Measurements from ENCODE around the gene SLIT1. TPM values are rescaled to one million over a fixed set of nuclear protein-coding genes. Genes with fewer than 3 reads are reported as not detected.

The SLIT1 gene
- total RNA-seq, 4 donors from 2014 or later, result 0.35 to 0.49 TPM; not detected in 2

- Histone ChIP-seq H3K36me3 (no peaks in the 10 kb centered on the region), H3K27me3 (no peaks in the 10 kb centered on the region), H3K27ac (no peak overlapping the region), H3K4me1 (no peaks in the 10 kb centered on the region), H3K4me3 (no peak overlapping the region), H3K9me3 (no peaks in the 10 kb centered on the region)
- no peak for DNase-seq
- intact Hi-C loops (cut with DNase I; ENCODE audit: low total_unique reads), result no loop called here
- TF ChIP-seq CTCF (IDR thresholded peaks at IDR 0.05) (no peak), POLR2A (IDR thresholded peaks at IDR 0.05) (no peak)
These were observed 119.8 kb downstream of the SLIT1 start for GRCh38 chr10:97065686-97066660.

GRCh38 chr10:97065128-97065527, 120.6 kb downstream of the SLIT1 start:
- no peaks in the 10 kb centered on the region for H3K27me3 ChIP-seq
- H3K4me1 ChIP-seq, result no peaks in the 10 kb centered on the region
- intact Hi-C loops (cut with DNase I; ENCODE audit: low total_unique reads), result no loop called here
- no peaks in the 10 kb centered on the region for H3K36me3 ChIP-seq
- H3K9me3 ChIP-seq, result no peaks in the 10 kb centered on the region
- no peak overlapping the region for H3K4me3 ChIP-seq
- H3K27ac ChIP-seq, result no peak overlapping the region
- DNase-seq, result no peak
- TF ChIP-seq CTCF (IDR thresholded peaks at IDR 0.05) (no peak), POLR2A (IDR thresholded peaks at IDR 0.05) (no peak)

GRCh38 chr10:97063983-97064837, 121.5 kb downstream of the SLIT1 start:
- Histone ChIP-seq H3K9me3 (no peaks in the 10 kb centered on the region), H3K4me1 (no peaks in the 10 kb centered on the region), H3K27me3 (no peaks in the 10 kb centered on the region), H3K36me3 (no peaks in the 10 kb centered on the region), H3K4me3 (no peak overlapping the region), H3K27ac (no peak overlapping the region)
- intact Hi-C loops (cut with DNase I; ENCODE audit: low total_unique reads), result no loop called here
- no peak for TF ChIP-seq CTCF (IDR thresholded peaks at IDR 0.05)
- no peak for TF ChIP-seq POLR2A (IDR thresholded peaks at IDR 0.05)
- DNase-seq, result no peak

GRCh38 chr10:97063271-97063982, 122.3 kb downstream of the SLIT1 start:
- TF ChIP-seq CTCF (IDR thresholded peaks at IDR 0.05) (no peak), POLR2A (IDR thresholded peaks at IDR 0.05) (no peak)
- DNase-seq, result no peak
- H3K4me3 ChIP-seq, result no peak overlapping the region
- no peak overlapping the region for H3K27ac ChIP-seq
- intact Hi-C loops (cut with DNase I; ENCODE audit: low total_unique reads), result no loop called here
- H3K4me1 ChIP-seq, result no peaks in the 10 kb centered on the region
- no peaks in the 10 kb centered on the region for H3K9me3 ChIP-seq
- no peaks in the 10 kb centered on the region for H3K36me3 ChIP-seq
- no peaks in the 10 kb centered on the region for H3K27me3 ChIP-seq

Data from uterus (tissue), 4 donors.